MM.1S (cell line): Measurements from ENCODE around the gene SLC46A3.
A peak's percentile ranks its signal among the peaks of the same experiment; 100 is the strongest.

Source experiments
- DNase-seq: peaks from one replicate; pipeline ENCODE4 v3.0.0-alpha.2; 2015
- H2AFZ ChIP-seq: fragments of 300-600 bp; sonication (generic); 2 replicates; pipeline ENCODE4 v1.6.0; 2016; ENCODE audit warnings: antibody characterized with exemption, low read length
- H3F3A ChIP-seq: fragments of 300-600 bp; sonication (generic); 2 replicates; pipeline ENCODE4 v1.6.1; 2016; ENCODE audit warnings: mild to moderate bottlenecking, antibody characterized with exemption, low read length, moderate library complexity, mixed read lengths; ENCODE audit not compliant: insufficient read depth
- H3K27ac ChIP-seq: fragments of 300-600 bp; sonication (generic); 2 replicates; pipeline ENCODE4 v1.5.1; 2016; ENCODE audit warnings: mild to moderate bottlenecking, low read length
- H3K27me3 ChIP-seq: fragments of 300-600 bp; sonication (generic); replicated peaks from 2 replicates; pipeline ENCODE4 v1.6.0; 2016; ENCODE audit warnings: low read length; ENCODE audit not compliant: insufficient read depth
- H3K36me3 ChIP-seq: fragments of 300-600 bp; sonication (generic); replicated peaks from 2 replicates; pipeline ENCODE4 v1.6.1; 2016; ENCODE audit warnings: mild to moderate bottlenecking, low read length, mixed read lengths; ENCODE audit not compliant: insufficient read depth
- H3K4me1 ChIP-seq: fragments of 300-600 bp; sonication (generic); 2 replicates; pipeline ENCODE4 v1.6.1; 2016; ENCODE audit warnings: low read length, mixed read lengths
- H3K4me2 ChIP-seq: fragments of 300-600 bp; sonication (generic); 2 replicates; pipeline ENCODE4 v1.6.0; 2016; ENCODE audit warnings: low read depth, low read length
- H3K4me3 ChIP-seq: fragments of 300-600 bp; sonication (generic); 2 replicates; pipeline ENCODE4 v1.5.1; 2016; ENCODE audit warnings: low read length, mixed read lengths
- H3K79me2 ChIP-seq: fragments of 300-600 bp; sonication (generic); 2 replicates; pipeline ENCODE4 v1.6.1; 2016; ENCODE audit warnings: mixed run types, low read length, mixed read lengths
- H3K9ac ChIP-seq: fragments of 300-600 bp; sonication (generic); 2 replicates; pipeline ENCODE4 v1.6.1; 2016; ENCODE audit warnings: low read length, mixed read lengths
- H3K9me2 ChIP-seq: fragments of 300-600 bp; sonication (generic); replicated peaks from 2 replicates; pipeline ENCODE4 v1.6.1; 2016; ENCODE audit warnings: mild to moderate bottlenecking, low read length, mixed read lengths; ENCODE audit not compliant: insufficient read depth
- H3K9me3 ChIP-seq: fragments of 300-600 bp; sonication (generic); replicated peaks from 2 replicates; pipeline ENCODE4 v1.6.1; 2016; ENCODE audit warnings: mild to moderate bottlenecking, low read length, mixed read lengths; ENCODE audit not compliant: insufficient read depth
- H4K20me1 ChIP-seq: fragments of 300-600 bp; sonication (generic); 2 replicates; pipeline ENCODE4 v1.6.1; 2016; ENCODE audit warnings: mild to moderate bottlenecking, low read length, moderate library complexity, mixed read lengths; ENCODE audit not compliant: insufficient read depth
- CTCF ChIP-seq: fragments of 300-600 bp; sonication (generic); IDR thresholded peaks from 2 replicates; pipeline ENCODE4 v1.5.1; 2016; ENCODE audit warnings: antibody characterized with exemption, low read length, mixed read lengths
- EZH2 ChIP-seq: fragments of 300-600 bp; sonication (generic); optimal IDR thresholded peaks from 2 replicates; pipeline ENCODE3; 2017; ENCODE audit warnings: low read depth, mild to moderate bottlenecking, antibody characterized with exemption, low read length, mixed read lengths
- EZH2phosphoT487 ChIP-seq: fragments of 300-600 bp; sonication (generic); IDR thresholded peaks from 2 replicates; pipeline ENCODE4 v1.6.1; 2018; ENCODE audit warnings: antibody characterized with exemption, low read length

The SLC46A3 gene

DNA sequence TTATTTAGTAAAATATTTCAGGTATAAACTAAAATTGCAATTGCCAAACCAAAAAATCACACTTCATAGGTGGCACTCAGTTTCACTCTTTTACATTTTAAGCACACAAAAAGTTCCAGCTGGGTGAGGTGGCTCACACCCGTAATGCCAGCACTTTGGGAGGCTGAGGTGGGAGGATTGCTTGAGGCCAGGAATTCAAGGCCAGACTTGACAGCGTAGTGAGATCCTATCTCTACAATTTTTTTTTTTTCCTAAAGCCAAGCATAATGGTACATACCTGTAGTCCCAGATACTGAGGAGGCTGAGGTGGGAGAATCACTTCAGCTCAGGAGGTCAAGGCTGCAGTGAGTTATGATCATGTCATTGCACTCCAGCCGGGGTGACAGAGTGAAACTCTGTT lies 20.6 kb upstream of the SLC46A3 start:
- Histone ChIP-seq H3K36me3 (no peaks in the 10 kb centered on the region), H3K79me2 (no peaks in the 10 kb centered on the region), H3K9me3 (no peaks in the 10 kb centered on the region), H3K4me1 (peaks cover 5% of the 10 kb centered on the region; the same call in 1 of the 2 replicates), H3K4me2 (no peak overlapping the region), H3F3A (no peaks in the 10 kb centered on the region), H3K9me2 (no peaks in the 10 kb centered on the region), H2AFZ (no peak overlapping the region), H3K9ac (no peak overlapping the region), H3K27me3 (no peaks in the 10 kb centered on the region), H3K27ac (no peak overlapping the region), H4K20me1 (no peaks in the 10 kb centered on the region), H3K4me3 (no peak overlapping the region)
- TF ChIP-seq EZH2 (no peak), EZH2phosphoT487 (no peak), CTCF (no peak)
- DNase-seq: no peak

- Histone ChIP-seq H3K4me1 (peaks cover 5% of the 10 kb centered on the region; the same call in 1 of the 2 replicates), H3K27me3 (no peaks in the 10 kb centered on the region), H3F3A (no peaks in the 10 kb centered on the region), H4K20me1 (no peaks in the 10 kb centered on the region), H3K4me2 (no peak overlapping the region), H3K9ac (no peak overlapping the region), H3K9me2 (no peaks in the 10 kb centered on the region), H2AFZ (no peak overlapping the region), H3K27ac (no peak overlapping the region), H3K4me3 (no peak overlapping the region), H3K9me3 (no peaks in the 10 kb centered on the region), H3K79me2 (no peaks in the 10 kb centered on the region), H3K36me3 (no peaks in the 10 kb centered on the region)
- DNase-seq: no peak
- TF ChIP-seq EZH2phosphoT487 (no peak), EZH2 (no peak), CTCF (no peak)
Observed at GRCh38 chr13:28735481-28736029, 16.8 kb upstream of the SLC46A3 start.

GRCh38 chr13:28734906-28735305 lies 16.1 kb upstream of the SLC46A3 start:
- no peaks in the 10 kb centered on the region for H3K9me2 ChIP-seq
- TF ChIP-seq CTCF (no peak), EZH2phosphoT487 (no peak), EZH2 (no peak)
- no peak for DNase-seq
- H3K4me3 ChIP-seq: no peak overlapping the region
- 0 out of 2 replicates have a peak overlapping the region, but pooled peaks have one; percentile 5 for H3K27ac ChIP-seq
- no peak overlapping the region for H3K9ac ChIP-seq
- no peaks in the 10 kb centered on the region for H3K79me2 ChIP-seq
- no peaks in the 10 kb centered on the region for H4K20me1 ChIP-seq
- no peaks in the 10 kb centered on the region for H3K36me3 ChIP-seq
- no peaks in the 10 kb centered on the region for H3F3A ChIP-seq
- H3K4me2 ChIP-seq: no peak overlapping the region
- no peak overlapping the region for H2AFZ ChIP-seq
- peaks cover 5% of the 10 kb centered on the region; the same call in 1 of the 2 replicates for H3K4me1 ChIP-seq
- H3K9me3 ChIP-seq: no peaks in the 10 kb centered on the region
- H3K27me3 ChIP-seq: no peaks in the 10 kb centered on the region
